ENCODE data around the gene PTPN7. TPM values are rescaled to one million over a fixed set of nuclear protein-coding genes. Genes with fewer than 3 reads are reported as not detected.
"Not testable (repeated sequence)": the region's sequence is repeated elsewhere in the genome, so short reads cannot be mapped to it uniquely, and the experiment has no call there.

PTPN7 gene
- total RNA-seq, 1 donor from 2014 or later, result not detected

- H3K27me3 Mint-ChIP-seq (ENCODE audit: insufficient read depth, low read depth), result peaks cover 31% of the 10 kb centered on the region
- Histone ChIP-seq H3K27ac (no peak within 1 kb of the TSS), H3K79me2 (ENCODE audit: low read depth) (no peaks in the 10 kb centered on the region), H3K4me3 (peak within 1 kb of the TSS; percentile 54), H3K4me1 (peaks cover 4% of the 10 kb centered on the region), H3K9ac (no peak within 1 kb of the TSS), H4K20me1 (ENCODE audit: low read depth) (no peaks in the 10 kb centered on the region), H3F3A (ENCODE audit: low read depth) (peaks cover 9% of the 10 kb centered on the region), H3K27me3 (peaks cover 45% of the 10 kb centered on the region), H3K9me3 (ENCODE audit: low read depth) (no peaks in the 10 kb centered on the region), H2AFZ (replicated peaks) (peak within 1 kb of the TSS; percentile 76), H3K36me3 (no peaks in the 10 kb centered on the region), H3K4me2 (peak within 1 kb of the TSS; percentile 82)
- DNase-seq (ENCODE audit: low spot score), result peak; percentile 74
- H3K4me3 Mint-ChIP-seq, result peak within 1 kb of the TSS; percentile 73
- no peak within 1 kb of the TSS for H3K27ac Mint-ChIP-seq
- peaks cover 6% of the 10 kb centered on the region for H3K4me1 Mint-ChIP-seq
- H3K9me3 Mint-ChIP-seq, result no peaks in the 10 kb centered on the region
- TF ChIP-seq EZH2phosphoT487 (IDR thresholded peaks at IDR 0.05) (peak; percentile 71), EZH2 (IDR thresholded peaks at IDR 0.05) (peak; percentile 41), CTCF (IDR thresholded peaks at IDR 0.05) (peak; percentile 25)
- H3K36me3 Mint-ChIP-seq, result no peaks in the 10 kb centered on the region
Observed at GRCh38 chr1:202193614-202194327, 33.4 kb upstream of the PTPN7 start, which contains the start of gene LGR6. Gene LGR6, plus strand, starts transcription at chr1:202193799. Its CDS starts 191 bp downstream, at chr1:202193990.

GRCh38 chr1:202192770-202193613, 32.6 kb upstream of the PTPN7 start:
- Histone ChIP-seq H3K4me3 (peak overlapping the region; percentile 54), H2AFZ (replicated peaks) (peak overlapping the region; percentile 71), H3K27ac (no peak overlapping the region), H3K27me3 (peaks cover 45% of the 10 kb centered on the region), H3F3A (ENCODE audit: low read depth) (peaks cover 9% of the 10 kb centered on the region), H3K4me2 (peak overlapping the region; percentile 82), H3K36me3 (no peaks in the 10 kb centered on the region), H3K9ac (no peak overlapping the region), H3K79me2 (ENCODE audit: low read depth) (no peaks in the 10 kb centered on the region), H3K4me1 (peaks cover 4% of the 10 kb centered on the region), H4K20me1 (ENCODE audit: low read depth) (no peaks in the 10 kb centered on the region), H3K9me3 (ENCODE audit: low read depth) (no peaks in the 10 kb centered on the region)
- TF ChIP-seq EZH2phosphoT487 (IDR thresholded peaks at IDR 0.05) (no peak), EZH2 (IDR thresholded peaks at IDR 0.05) (no peak), CTCF (IDR thresholded peaks at IDR 0.05) (peak; percentile 83)
- H3K9me3 Mint-ChIP-seq, result no peaks in the 10 kb centered on the region
- H3K27me3 Mint-ChIP-seq (ENCODE audit: insufficient read depth, low read depth), result peaks cover 31% of the 10 kb centered on the region
- DNase-seq (ENCODE audit: low spot score), result peak; percentile 84
- H3K4me3 Mint-ChIP-seq, result peak overlapping the region; percentile 73
- H3K27ac Mint-ChIP-seq, result no peak overlapping the region
- no peaks in the 10 kb centered on the region for H3K36me3 Mint-ChIP-seq
- peaks cover 6% of the 10 kb centered on the region for H3K4me1 Mint-ChIP-seq

- H3K79me2 ChIP-seq (ENCODE audit: low read depth); H3K27ac Mint-ChIP-seq; H3K27ac ChIP-seq; DNase-seq (ENCODE audit: low spot score); H3K9me3 Mint-ChIP-seq; H3K4me3 ChIP-seq; H3K4me1 Mint-ChIP-seq; H3K4me2 ChIP-seq; H3K9ac ChIP-seq; H3K4me1 ChIP-seq; H4K20me1 ChIP-seq (ENCODE audit: low read depth); H3K36me3 ChIP-seq; H2AFZ ChIP-seq (replicated peaks); H3K36me3 Mint-ChIP-seq; H3K4me3 Mint-ChIP-seq; H3F3A ChIP-seq (ENCODE audit: low read depth); H3K9me3 ChIP-seq (ENCODE audit: low read depth): not testable (repeated sequence)
- H3K27me3 Mint-ChIP-seq (ENCODE audit: insufficient read depth, low read depth), result peaks cover 31% of the 10 kb centered on the region
- peaks cover 40% of the 10 kb centered on the region for H3K27me3 ChIP-seq
Observed at GRCh38 chr1:202191391-202191790, 31.0 kb upstream of the PTPN7 start.

All from neural progenitor cell (in vitro differentiated cells).